HepG2 (cell line): ENCODE results near the gene PTPRU. TPM values are rescaled to one million over a fixed set of nuclear protein-coding genes. Genes with fewer than 3 reads are reported as not detected.

Source experiments
- EED ChIP-seq: sonication (generic); formaldehyde crosslinking; IDR thresholded peaks from 2 replicates; pipeline ENCODE4 v1.5.0; 2020; ENCODE audit warnings: mild to moderate bottlenecking, missing genetic modification reagents
- GZF1 ChIP-seq: sonication (generic); formaldehyde crosslinking; IDR thresholded peaks from 2 replicates; pipeline ENCODE4 v1.5.1; 2020; ENCODE audit warnings: mild to moderate bottlenecking, missing genetic modification reagents
- HOMEZ ChIP-seq: IDR thresholded peaks from 2 replicates; pipeline ENCODE4 v1.6.1; 2016; ENCODE audit warnings: low read depth
- KDM1A ChIP-seq: IDR thresholded peaks from 2 replicates; pipeline ENCODE4 v1.6.1; 2016; ENCODE audit warnings: missing compliant biosample characterization
- KDM5B ChIP-seq: sonication (generic); formaldehyde crosslinking; IDR thresholded peaks from 2 replicates; pipeline ENCODE4 v1.4.0; 2020; ENCODE audit warnings: missing genetic modification reagents, mild to moderate bottlenecking, borderline replicate concordance
- MEIS2 ChIP-seq: sonication (generic); formaldehyde crosslinking; IDR thresholded peaks from 2 replicates; pipeline ENCODE4 v1.9.0; 2021; ENCODE audit warnings: mild to moderate bottlenecking, missing genetic modification reagents
- MLLT10 ChIP-seq: sonication (generic); formaldehyde crosslinking; IDR thresholded peaks from 2 replicates; pipeline ENCODE4 v1.4.0; 2020; ENCODE audit warnings: missing genetic modification reagents
- PRDM4 ChIP-seq: sonication (generic); formaldehyde crosslinking; IDR thresholded peaks from 2 replicates; pipeline ENCODE4 v1.9.0; 2021; ENCODE audit warnings: missing genetic modification reagents, borderline replicate concordance
- RFXAP ChIP-seq: sonication (generic); formaldehyde crosslinking; IDR thresholded peaks from 2 replicates; pipeline ENCODE4 v1.4.0; 2020; ENCODE audit warnings: missing genetic modification reagents, borderline replicate concordance
- SATB2 ChIP-seq: sonication (generic); formaldehyde crosslinking; IDR thresholded peaks from 2 replicates; pipeline ENCODE4 v1.5.0; 2020; ENCODE audit warnings: missing genetic modification reagents
- SP2 ChIP-seq: sonication (generic); formaldehyde crosslinking; IDR thresholded peaks from 2 replicates; pipeline ENCODE4 v1.5.1; 2020; ENCODE audit warnings: mild to moderate bottlenecking, missing genetic modification reagents
- ZBTB42 ChIP-seq: sonication (generic); formaldehyde crosslinking; IDR thresholded peaks from 2 replicates; pipeline ENCODE4 v1.5.0; 2020; ENCODE audit warnings: mild to moderate bottlenecking, missing genetic modification reagents
- ZNF678 ChIP-seq: sonication (generic); formaldehyde crosslinking; IDR thresholded peaks from 2 replicates; pipeline ENCODE4 v1.4.0; 2020; ENCODE audit warnings: mild to moderate bottlenecking, missing genetic modification reagents
- ZZZ3 ChIP-seq: sonication (generic); formaldehyde crosslinking; IDR thresholded peaks from 2 replicates; pipeline ENCODE4 v1.4.0; 2020; ENCODE audit warnings: missing genetic modification reagents, mild to moderate bottlenecking, borderline replicate concordance
- polyA plus RNA-seq, 8 experiments: library from polyadenylated mRNA; depleted of rRNA in 3 of 8; stranded (reverse) in 7 of 8; unstranded in 1 of 8; fragments of >200 nt; fragmentation: Illumina TruSeq in 4 of 8; extraction: Trizol in 4 of 8; gene quantifications; 2 replicates each; pipeline versions ENCODE4 v1.2.1 to v1.2.3, GENCODE V29; 2011 to 2016; ENCODE audit warnings: low read depth in 4 of 8, missing spikeins in 1 of 8, mixed read lengths in 1 of 8; ENCODE audit not compliant: insufficient read depth in 1 of 8
- total RNA-seq, 5 experiments: library from RNA; depleted of rRNA; stranded (reverse); fragments of >200 nt; fragmentation: Illumina TruSeq; extraction: Trizol; gene quantifications; 2 replicates each; pipeline ENCODE4 v1.2.3, GENCODE V29; 2016; ENCODE audit warnings: low read depth in 1 of 5
- TF ChIP-seq, protein P1 (sequence below): sonication (generic); formaldehyde crosslinking; IDR thresholded peaks from 2 replicates; pipeline ENCODE4 v1.9.0; 2021; ENCODE audit warnings: missing genetic modification reagents, borderline replicate concordance
- TF ChIP-seq, protein P2 (sequence below): sonication (generic); formaldehyde crosslinking; IDR thresholded peaks from 2 replicates; pipeline ENCODE4 v1.4.0; 2020; ENCODE audit warnings: mild to moderate bottlenecking, low read depth, missing genetic modification reagents
- TF ChIP-seq, protein P3 (sequence below): sonication (generic); formaldehyde crosslinking; IDR thresholded peaks from 2 replicates; pipeline ENCODE4 v1.4.0; 2020; ENCODE audit warnings: missing genetic modification reagents, borderline replicate concordance
- TF ChIP-seq, protein P4 (sequence below): sonication (generic); formaldehyde crosslinking; IDR thresholded peaks from 2 replicates; pipeline ENCODE4 v1.5.1; 2020; ENCODE audit warnings: mild to moderate bottlenecking, missing genetic modification reagents, borderline replicate concordance

The PTPRU gene
- total and polyA plus RNA-seq, 2 of the 13 experiments (the other 11 are each of a cell fraction or from before 2014, with no cell fraction given), result 21.6 to 22.3 TPM

DNA sequence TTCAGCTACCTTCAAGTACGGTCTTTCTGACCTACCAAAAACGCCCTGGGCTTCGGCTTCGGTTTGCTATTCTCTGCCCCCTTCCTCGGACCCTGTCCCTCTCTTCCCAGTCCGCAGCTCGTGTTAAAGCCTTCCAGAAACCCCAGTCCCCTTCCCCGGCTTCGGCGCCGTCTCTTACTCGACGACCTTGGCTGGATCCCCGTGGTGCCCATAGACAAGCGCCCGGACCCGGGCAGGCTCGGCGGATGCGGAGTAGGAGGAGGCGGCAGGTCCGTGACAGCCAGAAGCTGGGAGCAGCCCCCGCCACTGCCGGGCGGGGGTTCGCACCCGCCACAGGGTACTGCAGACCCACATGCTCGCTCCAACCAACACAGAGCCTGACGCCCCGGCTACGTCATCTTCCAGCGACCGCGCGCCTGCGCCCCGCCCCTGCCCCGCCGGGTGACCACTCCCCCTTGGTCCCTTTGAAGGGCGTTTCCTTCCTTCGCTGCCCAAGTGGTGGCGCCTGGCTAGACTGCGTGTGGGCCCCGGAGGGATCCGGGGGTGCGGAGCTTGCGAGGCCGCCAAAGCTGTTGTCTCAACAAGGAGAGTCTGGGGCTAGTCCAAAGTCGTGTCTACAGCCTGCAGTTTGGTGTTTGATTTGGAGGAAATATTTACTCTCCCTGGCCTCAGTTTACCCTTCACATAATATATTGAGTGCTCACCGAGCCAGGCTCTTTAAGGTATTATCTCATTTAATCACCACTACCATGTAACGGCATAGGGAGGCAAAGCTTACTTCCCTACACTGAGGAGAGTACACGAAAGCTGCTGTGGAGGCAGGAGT lies 5.6 kb upstream of the PTPRU start, which contains the start of gene MECR (continued):
- TF ChIP-seq, protein P1, sequence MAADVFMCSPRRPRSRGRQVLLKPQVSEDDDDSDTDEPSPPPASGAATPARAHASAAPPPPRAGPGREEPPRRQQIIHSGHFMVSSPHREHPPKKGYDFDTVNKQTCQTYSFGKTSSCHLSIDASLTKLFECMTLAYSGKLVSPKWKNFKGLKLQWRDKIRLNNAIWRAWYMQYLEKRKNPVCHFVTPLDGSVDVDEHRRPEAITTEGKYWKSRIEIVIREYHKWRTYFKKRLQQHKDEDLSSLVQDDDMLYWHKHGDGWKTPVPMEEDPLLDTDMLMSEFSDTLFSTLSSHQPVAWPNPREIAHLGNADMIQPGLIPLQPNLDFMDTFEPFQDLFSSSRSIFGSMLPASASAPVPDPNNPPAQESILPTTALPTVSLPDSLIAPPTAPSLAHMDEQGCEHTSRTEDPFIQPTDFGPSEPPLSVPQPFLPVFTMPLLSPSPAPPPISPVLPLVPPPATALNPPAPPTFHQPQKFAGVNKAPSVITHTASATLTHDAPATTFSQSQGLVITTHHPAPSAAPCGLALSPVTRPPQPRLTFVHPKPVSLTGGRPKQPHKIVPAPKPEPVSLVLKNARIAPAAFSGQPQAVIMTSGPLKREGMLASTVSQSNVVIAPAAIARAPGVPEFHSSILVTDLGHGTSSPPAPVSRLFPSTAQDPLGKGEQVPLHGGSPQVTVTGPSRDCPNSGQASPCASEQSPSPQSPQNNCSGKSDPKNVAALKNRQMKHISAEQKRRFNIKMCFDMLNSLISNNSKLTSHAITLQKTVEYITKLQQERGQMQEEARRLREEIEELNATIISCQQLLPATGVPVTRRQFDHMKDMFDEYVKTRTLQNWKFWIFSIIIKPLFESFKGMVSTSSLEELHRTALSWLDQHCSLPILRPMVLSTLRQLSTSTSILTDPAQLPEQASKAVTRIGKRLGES (CRISPR knock-in tag), result no peak
- TF ChIP-seq, protein P2, sequence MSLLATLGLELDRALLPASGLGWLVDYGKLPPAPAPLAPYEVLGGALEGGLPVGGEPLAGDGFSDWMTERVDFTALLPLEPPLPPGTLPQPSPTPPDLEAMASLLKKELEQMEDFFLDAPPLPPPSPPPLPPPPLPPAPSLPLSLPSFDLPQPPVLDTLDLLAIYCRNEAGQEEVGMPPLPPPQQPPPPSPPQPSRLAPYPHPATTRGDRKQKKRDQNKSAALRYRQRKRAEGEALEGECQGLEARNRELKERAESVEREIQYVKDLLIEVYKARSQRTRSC (CRISPR knock-in tag), result no peak
- TF ChIP-seq PRDM4 (CRISPR knock-in tag), result no peak
- no peak; the same call in 1 of the 2 replicates for TF ChIP-seq ZZZ3 (CRISPR knock-in tag)
- no peak for TF ChIP-seq SATB2 (CRISPR knock-in tag)
- TF ChIP-seq KDM1A (CRISPR knock-in tag), result 0 out of 2 replicates have a peak, but pooled peaks have one; percentile 18
- TF ChIP-seq, protein P3, sequence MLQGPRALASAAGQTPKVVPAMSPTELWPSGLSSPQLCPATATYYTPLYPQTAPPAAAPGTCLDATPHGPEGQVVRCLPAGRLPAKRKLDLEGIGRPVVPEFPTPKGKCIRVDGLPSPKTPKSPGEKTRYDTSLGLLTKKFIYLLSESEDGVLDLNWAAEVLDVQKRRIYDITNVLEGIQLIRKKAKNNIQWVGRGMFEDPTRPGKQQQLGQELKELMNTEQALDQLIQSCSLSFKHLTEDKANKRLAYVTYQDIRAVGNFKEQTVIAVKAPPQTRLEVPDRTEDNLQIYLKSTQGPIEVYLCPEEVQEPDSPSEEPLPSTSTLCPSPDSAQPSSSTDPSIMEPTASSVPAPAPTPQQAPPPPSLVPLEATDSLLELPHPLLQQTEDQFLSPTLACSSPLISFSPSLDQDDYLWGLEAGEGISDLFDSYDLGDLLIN (CRISPR knock-in tag), result peak; percentile 66; the same call in 1 of the 2 replicates
- peak; percentile 53; the same call in 1 of the 2 replicates for TF ChIP-seq KDM5B (CRISPR knock-in tag)
- TF ChIP-seq, protein P4, sequence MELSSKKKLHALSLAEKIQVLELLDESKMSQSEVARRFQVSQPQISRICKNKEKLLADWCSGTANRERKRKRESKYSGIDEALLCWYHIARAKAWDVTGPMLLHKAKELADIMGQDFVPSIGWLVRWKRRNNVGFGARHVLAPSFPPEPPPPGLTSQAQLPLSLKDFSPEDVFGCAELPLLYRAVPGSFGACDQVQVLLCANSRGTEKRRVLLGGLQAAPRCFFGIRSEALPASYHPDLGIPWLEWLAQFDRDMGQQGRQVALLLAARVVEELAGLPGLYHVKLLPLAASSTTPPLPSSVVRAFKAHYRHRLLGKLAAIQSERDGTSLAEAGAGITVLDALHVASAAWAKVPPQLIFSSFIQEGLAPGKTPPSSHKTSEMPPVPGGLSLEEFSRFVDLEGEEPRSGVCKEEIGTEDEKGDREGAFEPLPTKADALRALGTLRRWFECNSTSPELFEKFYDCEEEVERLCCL (CRISPR knock-in tag), result no peak
- no peak for TF ChIP-seq MLLT10 (CRISPR knock-in tag)
- TF ChIP-seq GZF1 (CRISPR knock-in tag), result no peak
- no peak for TF ChIP-seq ZBTB42 (CRISPR knock-in tag)
- TF ChIP-seq MEIS2 (CRISPR knock-in tag), result peak; percentile 65; the same call in 1 of the 2 replicates
- no peak for TF ChIP-seq ZNF678 (CRISPR knock-in tag)
- TF ChIP-seq RFXAP, result peak; percentile 77
- no peak for TF ChIP-seq EED (CRISPR knock-in tag)
- no peak for TF ChIP-seq HOMEZ (CRISPR knock-in tag)
- TF ChIP-seq SP2 (CRISPR knock-in tag), result peak; percentile 42; the same call in 1 of the 2 replicates
